Esophagus muscularis mucosa (tissue), 4 donors: ENCODE measurements around the gene SKP1. TPM values are rescaled to one million over a fixed set of nuclear protein-coding genes. Genes with fewer than 3 reads are reported as not detected.

Source experiments
- DNase-seq: peaks from one replicate; pipeline ENCODE4 v3.0.0-alpha.2; 2017; ENCODE audit errors: extremely low spot score
- H3K27ac ChIP-seq, 4 donors: fragments of 200-600 bp; sonication (generic); replicated peaks in 1 of 4; 1 replicate in 3 of 4; 2 replicates in 1 of 4; pipeline ENCODE4 v1.5.1; 2016 to 2019; ENCODE audit warnings: mild to moderate bottlenecking in 1 of 4
- H3K27me3 ChIP-seq, 4 donors: fragments of 200-600 bp; sonication (generic); one replicate each; pipeline versions ENCODE4 v1.5.1 to v1.6.0; 2016 to 2019
- H3K36me3 ChIP-seq, 4 donors: fragments of 200-600 bp; sonication (generic); one replicate each; pipeline ENCODE4 v1.5.1; 2016 to 2019
- H3K4me1 ChIP-seq, 4 donors: fragments of 200-600 bp; sonication (generic); one replicate each; pipeline ENCODE4 v1.5.1; 2016 to 2019
- H3K4me3 ChIP-seq, 4 donors: fragments of 200-600 bp; sonication (generic); 1 replicate in 2 of 4; 2 replicates in 2 of 4; pipeline ENCODE4 v1.5.1; 2016 to 2019; ENCODE audit warnings: mild to moderate bottlenecking in 4 of 4, moderate library complexity in 1 of 4
- H3K9me3 ChIP-seq, 4 donors: fragments of 200-600 bp; sonication (generic); 1 replicate in 3 of 4; 2 replicates in 1 of 4; pipeline ENCODE4 v1.5.1; 2016 to 2019
- CTCF ChIP-seq, 3 experiments: fragments of 200-600 bp in 2 of 3; fragments of 450-650 bp in 1 of 3; sonication (generic) in 2 of 3; IDR thresholded peaks; one replicate each; pipeline ENCODE4 v1.5.1; 2017 to 2019; ENCODE audit warnings: antibody characterized with exemption in 3 of 3, mild to moderate bottlenecking in 2 of 3, moderate library complexity in 1 of 3
- EP300 ChIP-seq: sonication (generic); formaldehyde crosslinking; IDR thresholded peaks from one replicate; pipeline ENCODE4 v1.6.1; 2017; ENCODE audit warnings: antibody characterized with exemption
- POLR2A ChIP-seq: fragments of 450-650 bp; IDR thresholded peaks from one replicate; pipeline ENCODE4 v1.6.1; 2017; ENCODE audit warnings: antibody characterized with exemption, moderate library complexity, mild to moderate bottlenecking, low read depth
- POLR2AphosphoS5 ChIP-seq, 2 donors: sonication (generic); formaldehyde crosslinking; IDR thresholded peaks; one replicate each; pipeline ENCODE4 v1.6.1; 2017; ENCODE audit warnings: antibody characterized with exemption in 2 of 2
- WGBS: methylation state at CpG from one replicate; pipeline ENCODE4 v1.1.5; 2018; 5-methylcytosine and 5-hydroxymethylcytosine counted together
- intact Hi-C: fragments of 100-400 bp; cut with DNase I; formaldehyde crosslinking; loops from one replicate; pipeline ENCODE4 v1.15.1; 2023
- small RNA-seq, 3 donors: library from RNA; depleted of rRNA; stranded (forward); fragments of <200 nt; gene quantifications; one replicate each; pipeline ENCODE3, GENCODE V24; 2016
- total RNA-seq, 4 donors: library from RNA; depleted of rRNA; stranded (reverse); fragments of >200 nt; gene quantifications; one replicate each; pipeline versions ENCODE4 v1.1.0 to v1.2.1, GENCODE V29; 2016

The SKP1 gene
- total RNA-seq, 4 donors from 2014 or later, result 170 to 345 (median 322) TPM

- Histone ChIP-seq H3K9me3 (no peaks in the 10 kb centered on the region), H3K4me3 (no peak overlapping the region), H3K27ac (no peak overlapping the region), H3K4me1 (peaks cover 0 to 17% (median 13%) of the 10 kb centered on the region in 4 donors), H3K27me3 (no peaks in the 10 kb centered on the region), H3K36me3 (no peaks in the 10 kb centered on the region)
- TF ChIP-seq EP300 (no peak), CTCF (IDR thresholded peaks at IDR 0.05) (peak; percentile 69 to 96 (median 80)), POLR2AphosphoS5 (IDR thresholded peaks at IDR 0.05) (no peak), POLR2A (no peak)
- no peak for DNase-seq
- intact Hi-C loops, result loop anchor here (2.0 kb wide), 1 partner anchor 187 kb away; no protein-coding TSS in a partner anchor
- 40% methylated on average over 13 of the region's 20 CpGs for WGBS
These were observed 74.9 kb downstream of the SKP1 start for GRCh38 chr5:134101686-134102439.

- H3K27me3 ChIP-seq, result peaks cover 0 to 6% (median 0%) of the 10 kb centered on the region in 4 donors
- peaks cover 0 to 17% (median 13%) of the 10 kb centered on the region in 4 donors for H3K4me1 ChIP-seq
- 73% methylated on average over 8 of the region's 10 CpGs for WGBS
- H3K4me3 ChIP-seq, result no peak overlapping the region
- intact Hi-C loops, result loop anchor here (2.0 kb wide), 1 partner anchor 188 kb away; no protein-coding TSS in a partner anchor
- no peak overlapping the region for H3K27ac ChIP-seq
- H3K36me3 ChIP-seq, result no peaks in the 10 kb centered on the region
- no peaks in the 10 kb centered on the region for H3K9me3 ChIP-seq
- TF ChIP-seq CTCF (IDR thresholded peaks at IDR 0.05) (no peak), POLR2A (no peak), EP300 (no peak), POLR2AphosphoS5 (IDR thresholded peaks at IDR 0.05) (no peak)
- no peak for DNase-seq
These were observed 76.3 kb downstream of the SKP1 start for GRCh38 chr5:134100283-134101091.

- Histone ChIP-seq H3K4me3 (no peak overlapping the region), H3K4me1 (peaks cover 0 to 17% (median 13%) of the 10 kb centered on the region in 4 donors), H3K27me3 (peaks cover 0 to 6% (median 0%) of the 10 kb centered on the region in 4 donors), H3K9me3 (no peaks in the 10 kb centered on the region), H3K27ac (no peak overlapping the region), H3K36me3 (no peaks in the 10 kb centered on the region)
- intact Hi-C loops, result loop anchor here (2.0 kb wide), 1 partner anchor 189 kb away; no protein-coding TSS in a partner anchor
- TF ChIP-seq POLR2AphosphoS5 (IDR thresholded peaks at IDR 0.05) (no peak), CTCF (IDR thresholded peaks at IDR 0.05) (no peak), POLR2A (no peak), EP300 (no peak)
- WGBS, result 100% methylated on average over 2 of the region's 2 CpGs
- no peak for DNase-seq
These were observed 76.8 kb downstream of the SKP1 start for GRCh38 chr5:134099939-134100282.

- no peak overlapping the region for H3K4me3 ChIP-seq
- H3K4me1 ChIP-seq, result peaks cover 0 to 17% (median 13%) of the 10 kb centered on the region in 4 donors
- peaks cover 0 to 6% (median 0%) of the 10 kb centered on the region in 4 donors for H3K27me3 ChIP-seq
- WGBS, result 94% methylated on average over 11 of the region's 11 CpGs
- intact Hi-C loops, result no loop called here
- H3K36me3 ChIP-seq, result no peaks in the 10 kb centered on the region
- TF ChIP-seq CTCF (IDR thresholded peaks at IDR 0.05), result no peak
- no peak for TF ChIP-seq EP300
- TF ChIP-seq POLR2A, result no peak
- TF ChIP-seq POLR2AphosphoS5 (IDR thresholded peaks at IDR 0.05), result no peak
- no peaks in the 10 kb centered on the region for H3K9me3 ChIP-seq
- no peak overlapping the region for H3K27ac ChIP-seq
- no peak for DNase-seq
These were observed 77.4 kb downstream of the SKP1 start for GRCh38 chr5:134099288-134099872.

Small RNAs within 50 kb of the gene (small RNA-seq; reads per million reads assigned to genes)
- gene MIR3661, result 0 reads per million in 3 donors

Other genes starting within 250 kb of the SKP1 start
- gene C5orf15, start 208.3 kb downstream of the SKP1 start, total RNA-seq, result 10 to 100 TPM; 20.3 to 26.1 (median 22.2) TPM
- gene VDAC1, start 172.0 kb downstream of the SKP1 start, total RNA-seq, result 100 to 1,000 TPM; 113 to 125 (median 118) TPM
- 1 to 10 TPM in 3 of 4 donors, under 1 TPM in 1; 0.99 to 2.1 (median 1.5) TPM for gene TCF7, start 62.3 kb downstream of the SKP1 start, total RNA-seq
- 100 to 1,000 TPM in 2 of 4 donors, 10 to 100 TPM in 2; 89.0 to 142 (median 115) TPM for gene PPP2CA, start 49.1 kb upstream of the SKP1 start, total RNA-seq
- gene CDKL3, start 190.2 kb upstream of the SKP1 start, total RNA-seq, result 1 to 10 TPM; 1.1 to 4.6 (median 4.0) TPM
- gene UBE2B, start 194.6 kb upstream of the SKP1 start, total RNA-seq, result 10 to 100 TPM; 38.2 to 96.3 (median 52.3) TPM
- 10 to 100 TPM; 17.9 to 19.9 (median 18.8) TPM for gene CDKN2AIPNL, start 234.9 kb upstream of the SKP1 start, total RNA-seq